ENCODE data around the gene HK1.

DNA sequence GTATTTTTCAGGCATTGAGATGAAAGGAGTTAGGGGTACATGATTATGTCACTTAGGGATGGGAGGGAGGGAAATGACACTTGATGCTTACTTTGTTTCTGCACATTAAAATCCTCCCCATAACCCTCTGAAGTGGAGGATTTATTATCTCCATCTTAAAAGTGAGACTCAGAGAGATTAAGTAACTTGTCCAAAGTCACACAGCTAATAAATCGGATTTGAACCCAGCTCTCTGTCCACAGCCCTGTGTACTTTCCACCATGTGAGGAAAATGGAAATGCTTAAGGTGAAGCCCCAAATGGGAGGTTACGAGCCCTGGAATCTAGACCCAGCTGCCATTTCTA lies 58.6 kb downstream of the HK1 start:
- TF ChIP-seq CTCF (IDR thresholded peaks at IDR 0.05) (no peak), NR3C1 (CRISPR knock-in tag; conservative IDR thresholded peaks at IDR 0.05; ENCODE audit: low read depth) (no peak)
- TF ChIP-seq, protein P1, sequence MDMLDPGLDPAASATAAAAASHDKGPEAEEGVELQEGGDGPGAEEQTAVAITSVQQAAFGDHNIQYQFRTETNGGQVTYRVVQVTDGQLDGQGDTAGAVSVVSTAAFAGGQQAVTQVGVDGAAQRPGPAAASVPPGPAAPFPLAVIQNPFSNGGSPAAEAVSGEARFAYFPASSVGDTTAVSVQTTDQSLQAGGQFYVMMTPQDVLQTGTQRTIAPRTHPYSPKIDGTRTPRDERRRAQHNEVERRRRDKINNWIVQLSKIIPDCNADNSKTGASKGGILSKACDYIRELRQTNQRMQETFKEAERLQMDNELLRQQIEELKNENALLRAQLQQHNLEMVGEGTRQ (CRISPR knock-in tag; IDR thresholded peaks at IDR 0.05): no peak
- TF ChIP-seq, protein P2, sequence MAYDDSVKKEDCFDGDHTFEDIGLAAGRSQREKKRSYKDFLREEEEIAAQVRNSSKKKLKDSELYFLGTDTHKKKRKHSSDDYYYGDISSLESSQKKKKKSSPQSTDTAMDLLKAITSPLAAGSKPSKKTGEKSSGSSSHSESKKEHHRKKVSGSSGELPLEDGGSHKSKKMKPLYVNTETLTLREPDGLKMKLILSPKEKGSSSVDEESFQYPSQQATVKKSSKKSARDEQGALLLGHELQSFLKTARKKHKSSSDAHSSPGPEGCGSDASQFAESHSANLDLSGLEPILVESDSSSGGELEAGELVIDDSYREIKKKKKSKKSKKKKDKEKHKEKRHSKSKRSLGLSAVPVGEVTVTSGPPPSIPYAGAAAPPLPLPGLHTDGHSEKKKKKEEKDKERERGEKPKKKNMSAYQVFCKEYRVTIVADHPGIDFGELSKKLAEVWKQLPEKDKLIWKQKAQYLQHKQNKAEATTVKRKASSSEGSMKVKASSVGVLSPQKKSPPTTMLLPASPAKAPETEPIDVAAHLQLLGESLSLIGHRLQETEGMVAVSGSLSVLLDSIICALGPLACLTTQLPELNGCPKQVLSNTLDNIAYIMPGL (CRISPR knock-in tag; IDR thresholded peaks at IDR 0.05): no peak
- TF ChIP-seq, protein P3, sequence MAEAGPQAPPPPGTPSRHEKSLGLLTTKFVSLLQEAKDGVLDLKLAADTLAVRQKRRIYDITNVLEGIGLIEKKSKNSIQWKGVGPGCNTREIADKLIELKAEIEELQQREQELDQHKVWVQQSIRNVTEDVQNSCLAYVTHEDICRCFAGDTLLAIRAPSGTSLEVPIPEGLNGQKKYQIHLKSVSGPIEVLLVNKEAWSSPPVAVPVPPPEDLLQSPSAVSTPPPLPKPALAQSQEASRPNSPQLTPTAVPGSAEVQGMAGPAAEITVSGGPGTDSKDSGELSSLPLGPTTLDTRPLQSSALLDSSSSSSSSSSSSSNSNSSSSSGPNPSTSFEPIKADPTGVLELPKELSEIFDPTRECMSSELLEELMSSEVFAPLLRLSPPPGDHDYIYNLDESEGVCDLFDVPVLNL (CRISPR knock-in tag; IDR thresholded peaks at IDR 0.05; ENCODE audit: borderline replicate concordance, low read depth): no peak
